HG02943 (cell line): ENCODE measurements around the gene HMGB4.

Experiments used
- ATAC-seq: cut with Tn5 transposase; IDR thresholded peaks from one replicate; pipeline ENCODE4 v1.9.1; 2021; ENCODE audit warnings: mild to moderate bottlenecking, low read depth, moderate library complexity; ENCODE audit not compliant: unreplicated experiment

Gene HMGB4

DNA sequence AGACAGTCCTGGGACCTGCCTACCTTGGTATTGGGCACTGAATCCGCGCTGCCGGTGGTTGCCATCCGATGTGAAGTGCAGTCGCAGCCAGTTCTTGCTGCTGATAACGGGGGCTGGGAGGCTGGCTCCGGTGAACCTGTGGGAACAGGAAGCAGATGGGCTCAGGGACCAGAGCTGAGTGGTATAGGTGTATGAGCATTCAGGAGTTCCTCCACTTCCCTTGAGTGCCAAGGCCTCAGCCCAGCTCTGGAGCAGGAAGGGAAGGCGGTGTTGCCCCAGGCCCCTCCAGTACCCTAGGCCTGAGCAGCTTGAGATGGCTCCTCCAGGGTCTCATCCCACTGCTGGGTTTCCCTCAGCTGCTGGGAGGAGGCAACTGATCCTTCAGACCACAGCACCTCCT lies 17.0 kb upstream of the HMGB4 start:
- no peak for ATAC-seq

DNA sequence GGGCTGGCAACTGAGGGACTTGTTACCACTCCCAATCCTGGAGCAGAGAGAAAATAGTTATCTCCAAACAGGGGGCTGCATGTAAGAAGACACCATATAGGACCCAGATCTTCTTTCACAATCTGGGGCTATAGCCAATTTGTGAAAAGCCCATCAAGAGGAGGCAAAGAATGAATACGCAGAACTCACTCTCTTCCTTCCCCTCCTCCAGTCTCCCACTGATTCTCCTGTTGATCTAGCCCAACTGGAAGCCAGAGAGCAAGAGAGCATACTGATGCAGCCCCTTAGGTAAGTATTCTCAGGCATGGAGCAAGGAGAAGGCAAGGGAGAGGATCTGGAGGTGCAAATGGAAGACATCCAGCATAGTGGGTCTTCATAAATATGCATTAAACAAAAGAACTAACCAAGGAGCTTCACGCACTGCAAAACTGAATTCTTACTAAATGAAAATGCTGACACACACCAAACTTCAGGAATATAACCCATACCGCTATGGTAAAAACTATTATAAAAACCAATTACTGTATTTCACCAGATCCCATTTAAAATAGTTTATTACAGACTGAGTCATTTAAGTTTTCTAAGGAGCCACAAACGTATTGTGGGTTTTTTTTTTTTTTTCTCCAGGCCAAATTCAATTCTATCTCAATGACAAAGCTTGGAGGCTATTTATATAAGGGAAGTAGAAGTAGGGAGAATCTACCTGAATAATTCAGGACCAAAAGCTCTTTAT lies 15.5 kb upstream of the HMGB4 start:
- ATAC-seq = no peak

DNA sequence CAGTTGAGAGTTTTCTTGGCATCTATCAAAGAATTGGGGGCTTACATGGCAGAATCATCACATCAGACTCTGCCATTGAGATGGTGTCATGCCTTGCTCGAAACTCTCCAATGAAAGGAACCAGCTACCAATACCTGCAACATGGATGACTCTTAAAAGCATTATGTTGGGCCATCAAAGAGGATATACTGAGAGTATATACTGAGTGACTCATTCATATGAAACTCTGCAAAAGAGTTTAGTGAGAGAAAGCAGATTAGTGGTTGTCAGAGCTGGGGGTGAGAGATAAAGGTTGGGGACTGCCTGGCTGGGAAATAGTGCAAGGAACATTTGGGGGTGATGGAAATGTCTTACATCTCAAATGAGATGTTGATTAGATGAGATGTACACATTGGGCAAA lies 14.7 kb upstream of the HMGB4 start:
- ATAC-seq = no peak

DNA sequence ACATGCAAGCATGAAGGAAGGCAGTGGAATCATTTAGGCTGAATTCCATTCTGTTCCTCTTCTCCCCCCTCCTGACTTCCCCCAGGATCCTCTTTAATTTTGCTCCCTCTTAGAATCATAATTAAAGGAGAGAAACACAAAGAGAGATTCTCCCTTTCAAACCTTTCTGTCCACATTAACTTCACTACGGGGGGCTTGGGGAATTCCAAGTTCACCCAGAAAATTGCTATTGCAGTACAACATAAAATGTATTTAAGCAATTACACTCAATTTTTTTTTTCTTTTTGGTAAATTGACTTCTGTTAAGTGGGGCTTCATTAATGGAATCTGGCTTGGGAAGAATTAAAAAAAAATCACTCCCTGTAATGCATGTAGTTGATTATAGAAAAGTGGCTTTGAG lies 13.4 kb upstream of the HMGB4 start:
- no peak for ATAC-seq

DNA sequence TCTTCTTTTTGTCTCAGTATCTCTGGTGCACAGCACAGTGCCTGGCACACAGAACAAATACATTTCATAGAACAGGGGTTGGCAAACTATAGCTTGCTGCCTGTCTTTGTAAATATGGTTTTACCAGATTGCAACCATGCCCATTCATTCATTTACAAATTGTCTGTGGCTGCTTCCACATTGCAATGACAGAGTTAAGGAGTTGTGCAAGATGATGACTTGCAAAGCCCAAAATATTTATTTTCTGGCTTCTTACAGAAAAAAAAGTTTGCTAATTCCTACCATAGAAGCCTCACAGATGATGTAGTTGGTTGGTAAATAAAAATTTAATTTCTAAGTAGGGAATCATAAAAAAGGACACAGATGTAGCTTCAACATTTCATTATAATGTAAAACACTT lies 11.2 kb upstream of the HMGB4 start:
- ATAC-seq = no peak

DNA sequence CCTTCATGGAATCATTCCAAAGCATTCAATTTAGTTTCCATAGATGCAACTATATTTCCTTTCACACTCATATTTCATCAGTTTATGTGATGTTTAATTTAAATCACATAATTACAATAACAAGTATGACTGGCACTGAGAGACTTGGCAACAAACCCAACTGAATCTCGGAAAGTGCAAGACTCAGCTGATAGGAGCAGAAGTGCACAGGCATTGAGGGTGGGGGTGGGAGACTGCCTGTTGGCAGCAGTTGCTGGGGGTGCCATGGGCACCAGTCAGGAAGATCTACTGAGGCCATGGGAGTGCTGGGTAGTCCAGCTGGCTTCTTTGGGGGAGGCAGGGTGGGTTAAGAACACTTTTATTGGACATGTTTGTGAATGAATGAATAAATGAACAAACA lies 10.4 kb upstream of the HMGB4 start:
- ATAC-seq = no peak

DNA sequence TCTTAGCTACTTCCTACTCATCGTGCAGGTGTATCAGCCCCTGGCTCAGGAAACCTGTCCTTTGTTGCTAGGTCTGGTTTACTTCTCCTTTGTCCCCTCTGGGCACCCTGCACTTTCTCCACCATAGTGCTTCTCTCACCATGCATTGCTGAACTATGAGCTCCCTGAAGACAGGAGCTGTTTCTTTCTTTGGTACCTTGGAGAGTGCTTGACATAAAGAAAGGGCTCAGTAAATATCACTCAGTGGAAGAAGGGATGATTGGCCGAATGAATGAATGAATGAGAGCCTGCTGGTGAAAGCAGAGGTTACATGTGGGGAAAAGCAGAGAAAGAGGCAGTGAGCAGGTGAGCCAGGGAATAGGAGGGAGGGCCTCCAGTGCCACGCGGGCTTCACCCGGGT lies 9.8 kb upstream of the HMGB4 start:
- no peak for ATAC-seq

DNA sequence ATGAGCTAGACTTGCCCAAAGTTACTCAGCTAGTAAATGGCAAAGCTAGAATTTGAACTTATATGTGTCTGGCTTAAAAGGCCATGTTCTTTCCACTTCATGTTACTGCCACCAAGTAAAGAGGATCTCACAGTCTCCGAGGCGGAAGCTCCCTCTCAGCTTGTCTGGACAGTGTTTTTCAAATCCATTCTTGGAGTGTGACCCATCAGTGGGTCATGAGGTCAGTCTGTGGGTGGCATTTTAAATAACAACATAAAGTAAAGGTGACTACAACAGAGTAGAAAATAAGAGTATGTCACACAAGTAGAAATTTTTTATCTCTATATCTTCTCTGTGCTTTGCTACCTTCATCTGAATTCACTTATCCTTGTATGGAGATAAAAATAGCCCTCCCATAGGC lies 3.2 kb upstream of the HMGB4 start:
- ATAC-seq = no peak

DNA sequence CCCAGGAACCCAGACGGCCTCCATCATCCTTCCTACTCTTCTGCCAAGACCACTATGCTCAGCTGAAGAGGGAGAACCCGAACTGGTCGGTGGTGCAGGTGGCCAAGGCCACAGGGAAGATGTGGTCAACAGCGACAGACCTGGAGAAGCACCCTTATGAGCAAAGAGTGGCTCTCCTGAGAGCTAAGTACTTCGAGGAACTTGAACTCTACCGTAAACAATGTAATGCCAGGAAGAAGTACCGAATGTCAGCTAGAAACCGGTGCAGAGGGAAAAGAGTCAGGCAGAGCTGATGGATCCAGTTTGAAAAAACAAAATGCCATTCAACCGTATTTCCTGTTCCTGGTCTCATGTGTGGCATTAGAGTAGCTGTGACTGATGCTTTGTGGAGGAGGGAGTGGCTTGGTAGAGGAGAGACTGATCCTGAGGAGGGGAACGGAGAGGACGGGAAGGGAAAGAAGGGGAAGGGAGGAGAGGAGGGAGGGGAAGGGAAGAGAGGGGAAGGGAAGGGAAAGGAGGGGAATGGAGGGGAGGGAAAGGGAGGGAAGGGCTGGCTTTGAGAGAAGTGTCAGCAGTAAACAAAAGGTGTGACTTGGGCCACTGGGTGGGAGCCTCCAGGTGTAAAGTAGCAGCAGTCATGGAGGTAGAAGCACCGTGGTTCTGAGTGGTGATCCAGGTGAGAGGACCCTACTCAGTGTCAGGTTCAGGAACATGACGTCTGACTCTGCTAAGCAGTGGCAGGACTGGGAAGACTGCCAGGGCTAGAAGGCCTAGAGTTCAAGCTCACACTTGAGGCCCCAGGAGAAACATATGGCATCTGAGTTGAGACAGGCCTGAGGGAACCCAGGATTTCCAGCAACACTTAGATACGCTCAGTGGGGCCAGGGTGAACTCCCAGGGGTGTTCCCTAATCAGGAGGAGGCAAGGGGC lies 846 bp downstream of the HMGB4 start:
- ATAC-seq = no peak

DNA sequence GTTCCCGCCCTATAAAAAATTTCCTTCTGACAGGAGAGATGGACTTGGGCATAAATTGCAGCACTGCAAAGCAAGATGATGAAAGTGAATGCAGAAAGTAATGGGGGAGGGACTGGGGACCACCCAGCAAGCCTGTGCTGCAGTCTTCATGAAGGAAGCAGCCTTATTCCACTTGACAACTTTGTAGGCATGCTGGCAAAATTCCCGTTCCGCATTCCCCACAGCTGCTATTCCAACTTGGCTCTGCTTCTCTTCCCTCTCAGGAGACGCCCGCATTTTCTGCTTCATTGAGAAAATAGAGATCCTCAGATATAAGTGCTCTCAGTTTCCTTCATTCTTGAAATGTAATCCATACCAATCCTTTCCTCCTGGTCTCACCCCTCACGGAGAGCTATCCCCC lies 2.4 kb downstream of the HMGB4 start:
- ATAC-seq = no peak

DNA sequence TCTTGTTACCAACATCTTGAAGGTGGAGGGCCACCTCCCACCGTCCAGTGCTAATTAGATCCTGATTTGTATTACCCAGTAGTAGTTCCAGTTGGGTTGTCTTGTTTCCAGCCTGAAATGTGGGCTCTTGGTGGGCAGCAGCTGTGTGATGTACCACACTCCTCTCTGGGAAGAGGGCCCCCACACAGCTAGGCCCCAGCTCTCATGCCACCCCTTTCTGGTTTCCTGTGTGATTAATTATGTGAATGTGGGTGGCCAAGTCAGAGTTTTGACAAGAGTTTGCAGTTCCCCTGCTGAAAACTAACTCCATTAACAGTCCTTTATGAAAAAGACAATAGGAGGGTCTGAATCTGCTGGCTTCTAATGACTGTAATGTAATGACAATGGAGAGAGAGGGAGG lies 3.8 kb downstream of the HMGB4 start:
- no peak for ATAC-seq

DNA sequence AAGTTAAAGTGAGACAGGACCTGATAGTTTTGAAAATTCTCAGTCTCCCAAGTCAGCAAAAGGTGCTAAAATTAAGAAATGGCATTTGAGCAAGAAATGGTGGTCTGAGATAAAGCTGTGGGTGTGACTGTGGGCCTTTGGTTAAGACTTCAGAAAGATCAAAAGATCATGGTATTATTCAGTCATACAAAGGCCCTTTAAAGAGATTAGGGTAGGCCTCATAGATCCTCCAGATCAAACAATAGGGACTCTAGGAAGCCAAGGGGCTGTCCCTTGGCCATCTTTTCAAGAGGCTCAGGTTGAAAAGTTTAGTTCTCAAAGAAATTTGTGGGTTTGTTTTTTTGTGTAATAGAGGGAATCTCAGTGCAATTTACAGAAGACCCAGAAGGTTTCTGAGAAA lies 8.4 kb downstream of the HMGB4 start:
- no peak for ATAC-seq

DNA sequence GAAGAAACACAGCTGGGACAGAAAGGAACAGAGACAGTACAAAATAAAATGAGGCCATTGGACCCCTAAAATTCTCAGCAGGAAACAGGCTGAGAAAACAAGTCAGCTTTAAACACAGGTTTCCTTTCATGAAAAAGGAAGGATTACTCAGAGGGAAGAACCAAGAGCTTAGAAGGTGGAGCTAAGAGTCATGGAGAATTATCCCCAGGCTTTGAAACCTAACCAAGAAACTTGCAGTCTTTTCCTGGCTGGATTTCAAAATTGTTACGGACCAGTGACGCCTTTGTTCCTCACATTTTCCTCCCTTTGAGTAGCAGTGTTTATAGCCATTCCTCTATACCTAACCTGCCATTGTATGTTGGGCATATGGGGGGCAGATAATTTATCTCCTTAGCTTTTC lies 8.8 kb downstream of the HMGB4 start:
- no peak for ATAC-seq

DNA sequence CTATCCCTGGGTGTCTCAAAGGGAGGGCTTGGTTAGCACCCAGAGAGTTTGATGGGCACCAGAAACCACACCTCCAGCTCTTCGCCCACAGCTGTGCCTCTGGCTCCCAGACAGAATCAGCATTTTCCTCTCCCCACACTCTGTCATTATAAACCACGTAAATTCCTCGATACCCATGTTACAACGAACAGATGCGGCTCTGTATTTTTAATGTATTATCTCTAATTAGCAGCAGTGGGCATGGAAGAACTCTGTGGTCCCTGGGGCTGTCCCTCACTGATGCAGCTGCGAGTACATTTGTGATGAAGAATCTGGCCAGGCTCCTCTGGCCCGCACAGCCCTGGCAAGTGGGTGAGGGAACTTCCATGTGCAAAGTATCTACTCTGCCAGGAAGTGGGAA lies 10.8 kb downstream of the HMGB4 start:
- no peak for ATAC-seq

DNA sequence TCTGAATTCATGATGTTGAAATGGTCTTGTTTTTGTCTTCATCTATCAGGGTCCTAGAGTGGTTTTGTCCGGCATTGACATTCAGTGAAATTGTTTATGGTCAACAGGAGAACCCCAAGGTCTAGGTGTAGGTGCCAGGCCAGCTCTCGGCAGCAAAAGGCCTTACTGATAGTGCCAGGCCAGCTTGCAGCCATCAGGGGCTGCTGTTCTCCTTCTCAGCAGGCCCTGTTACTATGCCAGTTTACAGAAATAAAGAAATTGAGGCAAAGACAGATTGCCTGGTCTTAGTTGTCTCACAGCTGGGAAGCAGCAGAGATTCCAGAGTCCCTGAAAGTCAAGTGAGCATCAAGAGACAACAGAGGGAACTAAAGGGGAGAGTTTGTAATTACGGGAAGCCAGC lies 12.0 kb downstream of the HMGB4 start:
- no peak for ATAC-seq

DNA sequence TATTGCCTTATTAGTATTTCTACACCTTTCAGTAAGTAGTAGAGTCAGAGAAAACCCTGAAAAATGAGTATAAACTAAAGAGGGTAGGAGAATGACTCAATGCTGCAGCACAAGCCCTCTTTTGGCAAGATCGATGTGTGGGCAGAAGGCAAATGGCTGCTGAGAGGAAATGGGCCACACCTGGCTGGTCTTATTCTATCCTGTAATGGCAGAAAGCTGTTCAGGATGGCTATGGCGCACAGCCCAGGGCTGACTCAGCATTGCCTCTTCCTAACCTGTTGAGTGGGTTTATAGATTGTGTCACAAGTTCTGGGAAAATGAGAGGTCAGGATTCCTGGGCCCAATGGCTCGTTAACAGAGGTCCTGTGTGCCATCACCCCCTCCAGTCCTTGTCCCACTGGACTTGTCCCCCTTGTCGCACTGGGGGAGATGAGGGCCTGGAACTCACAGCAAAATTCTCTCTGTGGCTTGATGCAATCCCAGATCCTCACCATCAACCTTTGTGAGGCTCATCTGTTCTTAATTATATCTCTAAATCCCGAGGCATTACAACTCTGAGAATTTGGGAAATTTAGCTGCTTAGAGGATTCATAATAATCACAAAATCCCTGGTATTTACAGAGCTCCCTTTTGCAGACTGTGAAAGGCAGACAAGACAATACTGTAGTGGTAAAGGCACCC lies 13.2 kb downstream of the HMGB4 start:
- ATAC-seq = no peak

DNA sequence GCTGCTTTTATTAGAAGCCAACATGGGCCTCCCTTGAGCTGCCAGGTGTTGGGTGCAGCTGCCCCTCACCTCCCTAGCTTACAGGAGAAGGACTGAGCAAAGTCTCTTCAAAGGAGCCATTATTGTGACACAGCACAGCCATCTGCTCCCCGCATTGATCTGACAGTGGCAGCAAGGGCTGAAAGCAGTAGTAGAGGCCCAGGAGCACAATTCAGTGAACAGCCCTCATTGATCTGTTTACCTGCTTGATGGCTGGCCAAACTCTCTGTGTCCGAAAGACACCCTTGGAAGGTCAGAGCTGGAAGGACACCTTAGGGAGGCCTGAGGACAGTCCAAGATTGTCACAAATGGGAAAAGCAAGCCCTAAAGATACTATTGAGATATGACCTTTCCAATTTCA lies 14.5 kb downstream of the HMGB4 start:
- no peak for ATAC-seq

DNA sequence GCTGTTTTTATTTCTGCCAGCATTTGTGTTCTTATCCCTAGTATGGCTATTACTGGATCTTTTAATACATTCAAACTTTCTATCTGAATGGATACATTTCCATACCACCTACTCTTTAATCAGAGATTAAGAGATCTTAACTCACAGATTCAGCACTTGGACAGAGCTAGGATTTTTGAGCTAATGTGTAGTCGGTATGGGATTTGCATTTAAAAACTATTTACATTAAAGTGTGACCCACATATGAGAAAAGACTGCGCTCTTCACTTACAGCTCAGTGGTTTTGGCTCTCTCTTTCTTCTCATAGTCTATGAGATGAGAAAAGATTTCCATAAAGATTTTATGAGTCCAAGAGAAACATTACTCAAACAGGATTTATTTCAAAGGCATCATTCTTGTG lies 16.4 kb downstream of the HMGB4 start:
- ATAC-seq = no peak

DNA sequence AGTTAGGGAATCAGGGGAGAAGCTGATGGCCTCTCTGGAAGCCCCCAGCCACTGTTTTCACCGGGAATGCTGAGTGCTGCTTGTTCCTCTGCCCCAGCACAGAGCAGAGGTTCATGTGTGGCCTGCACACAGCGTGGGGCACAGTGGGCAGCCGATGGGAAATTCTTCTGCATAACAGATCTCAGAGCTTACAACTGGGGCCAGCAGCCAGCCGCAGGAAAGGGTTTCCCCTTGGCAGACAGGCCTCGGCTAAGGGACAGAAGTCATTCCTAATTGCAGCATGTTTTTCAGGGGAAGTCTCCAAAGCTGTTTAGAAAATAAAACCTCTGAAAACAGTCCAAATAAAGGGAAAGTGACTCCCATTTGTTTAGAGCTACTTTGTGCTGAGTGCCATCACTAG lies 22.6 kb downstream of the HMGB4 start:
- no peak for ATAC-seq

DNA sequence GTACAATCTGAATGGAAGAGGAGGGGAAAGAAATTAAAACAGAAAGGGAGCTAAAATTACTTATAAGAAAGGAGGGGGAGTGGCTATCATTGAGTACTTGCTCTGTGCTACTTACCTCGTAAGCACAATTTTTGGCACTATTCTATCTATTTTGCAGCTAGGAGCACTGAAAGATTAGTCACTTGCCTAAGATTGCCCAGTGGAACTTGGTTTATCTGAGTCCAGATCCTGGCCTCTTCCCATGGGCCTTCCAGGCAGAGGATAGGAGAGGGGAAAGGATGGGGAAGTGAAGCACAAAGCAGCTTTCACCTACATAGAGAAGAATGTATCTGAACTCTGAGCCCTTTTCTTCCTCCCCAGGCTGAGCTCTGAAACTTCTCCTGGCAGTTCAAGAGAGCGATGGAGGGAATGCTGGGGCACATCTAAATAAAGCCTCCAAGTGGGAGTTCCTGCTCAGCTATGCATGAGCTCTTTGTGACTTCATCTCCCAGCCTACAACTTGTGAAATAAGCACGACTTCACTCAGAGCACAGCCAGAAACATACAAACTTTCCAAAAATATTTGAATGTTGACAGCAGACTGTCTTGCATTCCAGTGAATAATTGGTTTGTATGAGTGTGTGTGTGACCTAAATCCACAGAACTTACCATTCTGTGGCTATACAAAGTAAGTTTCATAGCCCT lies 29.4 kb downstream of the HMGB4 start:
- ATAC-seq = no peak

DNA sequence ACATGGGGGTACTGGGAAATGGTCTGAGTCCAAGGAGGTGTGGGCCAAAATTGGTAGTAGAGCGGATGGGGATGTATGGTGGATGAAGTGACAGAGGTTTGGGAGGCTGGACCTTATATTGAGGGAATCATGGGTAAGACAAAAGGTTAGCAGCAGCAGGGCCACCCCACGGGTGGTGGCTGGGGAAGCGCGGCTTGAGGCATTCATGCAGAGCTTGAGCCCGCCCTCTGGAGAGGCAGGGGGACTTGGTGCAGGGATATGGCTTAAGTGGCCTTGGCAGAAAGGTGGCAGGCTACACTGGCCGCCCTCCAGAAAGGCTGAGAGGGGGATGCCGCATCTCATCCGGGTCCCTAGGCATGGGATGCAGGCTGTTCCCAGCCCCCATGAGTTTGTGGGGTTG lies 31.5 kb downstream of the HMGB4 start:
- ATAC-seq = no peak
